Measurements from ENCODE around the gene NFKBIZ.
A peak's percentile ranks its signal among the peaks of the same experiment; 100 is the strongest.

Gene NFKBIZ

DNA sequence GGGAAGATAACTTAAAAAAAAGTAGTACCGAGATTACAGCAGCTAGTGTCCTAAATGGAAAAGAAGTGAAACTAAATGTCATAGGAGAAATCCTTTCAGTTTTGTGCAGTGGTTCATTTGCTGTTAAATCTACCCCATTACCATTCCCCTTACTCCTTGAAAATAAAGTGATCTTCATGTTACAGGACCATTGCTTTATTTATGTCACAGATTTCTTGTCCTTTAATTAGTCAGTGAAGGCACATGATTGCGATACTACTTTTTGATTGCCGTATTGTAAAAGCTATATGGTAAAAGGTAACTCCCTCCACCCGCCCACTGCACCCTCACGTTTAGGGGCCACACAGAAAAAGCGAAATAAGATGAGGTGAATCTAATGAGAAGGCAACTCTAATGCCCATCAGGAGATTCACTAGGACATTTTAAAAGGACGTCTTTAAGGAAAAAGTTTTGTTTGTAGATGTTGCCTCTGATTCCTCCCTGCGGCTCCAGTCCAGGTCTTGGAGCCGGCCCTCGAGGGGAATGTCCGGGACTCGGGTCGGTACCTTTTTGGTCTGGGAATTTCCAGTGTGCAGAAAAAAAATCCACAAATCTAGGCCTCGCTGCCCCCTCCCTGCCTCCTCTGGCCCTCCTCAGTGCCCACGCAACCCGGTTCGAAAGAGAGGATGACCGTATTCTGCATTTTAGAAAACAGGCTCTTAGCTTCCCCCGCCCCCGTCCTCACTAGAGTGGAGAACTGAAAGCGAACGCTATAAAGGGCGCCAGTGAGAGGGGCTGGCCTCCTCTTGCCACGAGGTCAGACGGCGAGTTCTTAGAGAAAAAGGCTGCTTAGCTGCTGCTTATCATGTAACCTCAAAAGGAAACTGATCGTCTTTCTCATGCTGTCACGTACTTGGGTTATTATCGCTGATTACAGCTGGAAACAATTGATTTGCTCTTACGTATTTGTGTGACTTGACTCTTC lies 21.8 kb upstream of the NFKBIZ start:
- peak; percentile 52 for DNase-seq (ENCODE audit: low spot score)

DNA sequence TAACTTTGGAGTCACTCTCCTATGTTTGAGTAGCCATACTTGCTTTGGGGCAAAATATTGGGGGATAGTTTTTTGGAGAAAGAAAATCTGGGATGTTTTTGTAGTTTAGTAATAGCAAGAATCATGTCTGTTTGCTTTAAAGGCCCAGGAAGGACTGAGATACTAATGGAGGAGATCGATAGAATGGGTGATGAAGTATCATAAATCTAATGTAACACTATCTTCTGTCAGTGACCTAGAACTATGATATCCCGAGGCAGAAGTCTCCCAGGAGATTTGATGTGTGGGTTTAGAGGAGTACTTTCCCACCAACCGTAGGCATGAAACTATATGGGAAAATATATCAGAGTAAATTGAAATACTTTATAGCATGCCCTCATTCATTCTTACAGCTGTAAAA lies 21.0 kb upstream of the NFKBIZ start:
- DNase-seq (ENCODE audit: low spot score): no peak

DNA sequence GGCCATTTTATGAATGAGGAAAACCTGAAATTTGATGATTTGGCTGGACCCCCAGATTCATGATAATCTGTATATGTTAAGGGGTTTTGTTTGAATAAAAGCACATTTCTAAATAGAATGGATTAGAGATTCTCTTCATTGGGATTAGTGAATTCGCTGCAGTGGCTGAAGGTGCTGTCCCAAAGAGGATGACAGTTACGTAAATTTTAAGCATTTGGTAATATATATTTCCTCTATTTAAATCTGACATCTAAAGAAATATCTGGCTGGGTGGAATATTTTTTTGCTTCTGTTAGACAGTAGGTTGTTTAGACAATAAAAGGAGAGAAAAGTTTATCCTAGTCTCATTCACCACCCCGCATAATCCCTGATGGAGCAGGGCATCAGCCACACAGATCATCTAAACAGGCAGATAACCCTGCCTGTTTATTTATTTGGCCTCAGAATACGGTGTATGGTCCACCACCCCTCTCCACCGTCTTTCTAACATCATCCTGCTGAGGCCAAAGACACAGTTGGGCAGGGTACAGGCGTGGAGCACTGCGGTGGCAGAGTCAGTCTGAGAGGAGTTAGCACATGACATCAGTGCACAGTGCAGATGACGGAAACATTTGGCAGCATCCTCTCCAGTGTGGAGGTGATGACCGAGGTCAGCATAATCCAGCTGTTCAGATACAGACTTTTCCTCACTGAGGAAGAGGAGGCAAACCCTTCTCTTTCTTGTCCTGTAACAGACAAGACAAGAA lies 20.4 kb upstream of the NFKBIZ start:
- no peak for DNase-seq (ENCODE audit: low spot score)

DNA sequence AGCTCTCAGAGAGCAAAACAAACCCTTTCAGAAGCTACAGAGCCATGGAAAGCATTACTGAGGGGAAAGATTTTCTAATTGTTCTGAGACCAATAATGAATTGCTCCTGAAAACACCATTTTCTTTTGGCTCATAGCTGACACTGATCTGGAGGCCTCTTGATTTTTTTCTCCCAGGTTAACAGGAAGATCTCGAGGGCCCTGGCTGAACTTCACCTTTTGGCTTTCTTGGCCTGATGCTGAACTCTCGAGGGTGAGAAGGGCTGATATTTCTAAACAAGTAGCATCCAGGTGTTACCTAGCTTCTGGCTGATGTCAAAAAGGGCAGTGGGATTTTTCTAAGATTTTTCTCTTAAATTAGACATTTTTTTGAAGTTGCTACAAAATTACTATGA lies 19.9 kb upstream of the NFKBIZ start:
- DNase-seq (ENCODE audit: low spot score): no peak

DNA sequence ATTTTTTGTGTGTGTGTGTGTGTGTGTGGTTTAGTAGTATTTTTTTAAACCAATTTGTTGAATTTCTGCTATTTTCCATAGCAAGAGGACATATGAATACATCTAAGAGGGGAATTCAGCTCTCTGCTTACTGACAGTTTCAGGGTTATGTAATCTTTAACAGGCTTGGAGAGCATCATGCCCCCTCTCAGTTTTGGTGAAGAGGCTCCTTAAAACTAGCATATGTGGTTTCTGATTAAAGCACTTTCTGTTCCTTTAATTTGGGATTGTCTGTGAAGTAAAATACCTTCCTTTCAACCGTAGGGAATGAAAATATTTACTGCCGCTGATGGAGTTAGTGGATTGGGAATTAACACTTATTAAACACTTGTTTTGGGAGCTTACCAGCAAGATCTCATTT lies 19.4 kb upstream of the NFKBIZ start:
- DNase-seq (ENCODE audit: low spot score): no peak

DNA sequence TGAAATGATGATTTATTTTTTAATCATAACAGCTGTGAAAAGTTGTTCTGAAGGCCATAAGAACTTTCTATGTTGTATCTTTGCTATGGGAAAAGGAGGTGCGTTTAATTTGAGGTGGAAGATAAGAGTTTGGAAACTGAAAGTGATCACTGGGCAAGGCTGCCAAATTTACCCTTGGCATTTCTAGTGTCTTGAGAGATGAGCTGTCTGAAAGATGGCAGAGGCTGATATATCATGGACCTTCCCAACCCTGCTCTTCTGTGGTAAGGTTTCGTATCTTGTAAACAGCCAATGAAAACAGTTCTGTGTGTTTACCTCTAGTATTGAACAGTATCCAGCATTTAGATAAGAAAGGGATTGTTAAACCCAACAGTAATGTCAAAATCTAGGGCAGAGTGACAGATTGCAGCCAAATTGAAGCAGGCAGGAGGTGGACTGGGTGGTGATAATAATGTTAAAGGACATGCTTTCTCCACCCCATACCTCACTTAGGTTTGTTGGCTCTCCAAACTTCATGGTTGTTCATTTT lies 15.8 kb upstream of the NFKBIZ start:
- DNase-seq (ENCODE audit: low spot score): no peak

DNA sequence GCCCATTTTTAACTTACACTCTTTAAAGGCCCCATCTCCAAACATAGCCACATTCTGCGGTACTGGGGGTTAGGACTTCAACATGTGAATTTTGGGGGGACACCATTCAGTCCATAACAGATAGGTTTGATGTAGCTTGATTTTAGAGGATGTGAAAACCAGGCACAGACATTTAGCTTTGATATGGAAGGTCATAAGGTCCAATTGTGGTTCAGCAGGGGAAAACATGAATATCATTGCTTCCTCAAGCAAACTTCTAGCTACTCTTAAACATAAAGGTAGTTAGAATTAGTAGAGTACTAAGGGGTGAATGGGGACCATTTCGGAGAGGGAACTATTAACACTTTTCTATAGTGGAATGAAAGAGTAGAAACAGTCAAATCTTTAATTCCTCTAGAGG lies 13.6 kb upstream of the NFKBIZ start:
- DNase-seq (ENCODE audit: low spot score): no peak

DNA sequence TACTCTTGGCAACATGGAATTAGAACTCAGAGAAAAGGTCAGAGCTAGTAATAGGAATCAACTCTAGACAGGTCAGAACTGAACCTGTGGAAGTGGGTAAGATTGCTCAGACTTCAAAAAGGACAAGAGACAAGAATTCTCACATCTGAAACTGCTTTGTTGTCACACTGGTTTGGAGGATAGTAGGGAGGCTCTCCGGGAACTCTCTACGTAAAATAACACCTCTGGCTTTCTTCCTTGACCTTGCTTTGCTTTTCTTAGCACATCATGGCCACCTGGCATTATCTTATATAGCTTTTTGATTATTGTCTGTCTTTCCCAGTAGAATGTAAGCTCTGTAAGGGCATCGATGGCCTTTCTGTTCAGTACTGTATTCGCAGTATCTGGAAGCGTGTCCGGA lies 13.2 kb upstream of the NFKBIZ start:
- no peak for DNase-seq (ENCODE audit: low spot score)

DNA sequence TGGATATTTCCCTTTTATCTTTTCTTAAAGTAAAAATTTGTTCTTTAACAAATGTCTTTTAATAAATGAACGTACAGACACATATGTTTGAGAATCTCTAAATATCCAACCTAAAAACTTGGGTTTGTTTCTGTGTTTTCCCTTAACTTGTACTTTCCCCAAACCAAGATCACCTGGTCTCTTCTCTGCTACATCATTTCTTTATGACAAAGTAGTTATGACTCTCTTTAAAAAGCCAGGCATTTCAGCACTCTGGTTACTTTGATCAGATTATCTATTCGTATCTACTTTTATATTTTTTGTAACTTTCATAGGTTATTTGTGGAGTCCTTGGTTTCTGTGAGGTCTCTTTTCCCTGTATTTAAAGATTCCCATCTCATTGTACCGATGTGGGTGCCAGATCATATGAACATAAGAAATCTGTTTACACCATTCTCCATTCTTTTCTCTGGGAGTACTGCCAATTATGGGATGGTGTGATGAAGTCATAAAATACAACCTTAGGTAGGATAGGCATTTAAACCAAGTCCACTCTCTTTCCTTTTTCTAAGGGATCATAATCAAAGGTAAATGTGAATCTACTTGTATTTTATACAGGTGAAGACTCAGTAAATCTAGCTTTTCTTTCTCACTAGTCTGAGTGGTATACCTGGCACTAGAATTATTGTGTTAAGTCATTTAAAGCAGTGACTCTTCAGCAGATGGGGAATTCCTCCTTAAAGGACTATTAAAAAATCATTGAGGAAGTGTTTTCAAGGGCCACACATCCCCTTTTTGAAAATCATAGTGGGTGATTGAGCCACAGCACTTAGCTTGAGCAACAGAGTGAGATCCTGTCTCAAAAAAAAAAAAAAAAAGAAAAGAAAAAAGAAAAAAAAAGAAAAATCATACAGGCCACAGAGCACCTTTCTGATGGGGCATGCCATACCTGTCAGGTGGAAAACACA lies 12.4 kb upstream of the NFKBIZ start:
- no peak for DNase-seq (ENCODE audit: low spot score)

DNA sequence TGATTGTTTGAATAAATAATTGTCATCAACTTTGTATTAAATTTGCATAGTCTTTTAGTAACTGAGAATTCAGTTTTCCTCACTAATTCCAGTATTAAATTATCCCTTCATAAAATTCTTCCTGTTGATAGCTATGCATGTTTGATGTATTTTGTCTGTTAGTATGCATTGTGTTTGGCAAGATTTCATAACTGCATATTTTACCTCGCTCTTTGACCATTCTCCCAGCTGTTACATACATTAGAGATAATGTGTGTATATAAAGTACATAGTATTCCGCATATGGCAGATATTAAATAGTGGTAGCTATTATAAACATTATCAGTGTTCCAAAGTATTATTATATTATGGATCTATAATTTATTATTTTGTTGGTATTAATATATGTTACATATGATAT lies 10.6 kb upstream of the NFKBIZ start:
- no peak for DNase-seq (ENCODE audit: low spot score)

DNA sequence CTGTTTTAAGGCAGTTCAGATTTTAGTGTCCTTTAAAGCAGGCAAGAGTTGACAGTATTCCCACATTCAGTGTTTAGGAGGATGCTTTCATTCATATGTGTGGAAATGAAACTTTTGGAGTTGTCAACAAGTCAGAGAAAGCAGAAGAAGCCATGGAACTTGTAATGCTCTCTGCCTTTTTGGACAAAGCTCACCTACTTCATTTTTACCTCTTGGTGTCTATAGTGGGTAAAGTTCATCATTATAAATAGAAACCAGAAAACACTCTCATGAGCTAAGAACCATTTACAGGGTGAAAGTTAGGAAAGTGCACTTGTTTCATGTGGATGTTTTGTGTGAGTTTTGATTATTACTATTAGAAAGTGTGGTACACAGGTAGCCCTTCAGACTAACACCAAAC lies 9.2 kb upstream of the NFKBIZ start:
- no peak for DNase-seq (ENCODE audit: low spot score)

DNA sequence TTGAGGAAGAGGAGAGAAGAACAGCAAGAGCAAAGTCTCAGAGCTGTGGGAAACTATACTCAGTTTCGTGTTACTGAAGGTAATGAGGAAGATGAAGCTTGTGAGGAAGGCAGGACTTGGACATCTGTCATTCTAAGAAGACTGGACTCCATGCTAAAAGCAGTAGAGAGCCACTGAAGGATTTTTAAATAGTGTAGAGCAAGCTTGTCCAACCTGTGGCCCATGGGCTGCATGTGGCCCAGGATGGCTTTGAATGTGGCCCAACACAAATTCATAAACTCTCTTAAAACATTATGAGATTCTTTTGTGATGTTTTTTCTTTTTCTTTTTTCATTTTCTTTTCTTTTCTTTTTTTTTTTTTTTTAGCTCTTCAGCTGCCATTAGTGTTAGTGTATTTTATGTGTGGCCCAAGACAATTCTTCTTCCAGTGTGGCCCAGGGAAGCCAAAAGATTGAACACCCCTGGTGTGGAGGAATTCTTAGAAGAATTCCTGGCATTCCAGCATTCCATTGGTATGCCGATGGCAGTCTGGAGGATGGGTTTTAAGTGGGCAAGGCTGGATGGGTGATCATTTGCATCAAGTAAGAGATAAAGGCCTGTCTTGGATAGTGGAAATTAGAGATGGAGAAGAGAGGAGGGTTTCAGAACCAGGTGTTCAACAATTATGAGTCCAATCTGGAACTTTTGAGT lies 6.9 kb upstream of the NFKBIZ start:
- DNase-seq (ENCODE audit: low spot score): no peak

DNA sequence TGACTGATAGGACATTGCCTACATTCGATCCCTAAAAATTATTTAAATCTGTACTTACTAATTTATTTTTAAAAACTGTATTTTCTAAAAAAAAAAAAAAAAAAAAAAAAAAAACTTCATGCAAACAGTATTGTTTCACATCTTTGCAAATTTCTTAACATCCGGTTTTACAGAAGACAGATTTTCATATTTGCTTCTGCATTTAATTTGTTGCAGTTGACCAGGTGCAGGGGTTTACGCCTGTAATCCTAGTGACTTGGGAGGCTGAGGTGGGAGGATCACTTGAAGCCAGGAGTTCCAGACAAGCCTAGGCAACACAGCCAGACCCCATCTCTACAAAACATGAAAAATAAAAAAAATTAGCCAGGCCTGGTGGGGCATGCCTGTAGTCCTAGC lies 6.4 kb upstream of the NFKBIZ start:
- no peak for DNase-seq (ENCODE audit: low spot score)

DNA sequence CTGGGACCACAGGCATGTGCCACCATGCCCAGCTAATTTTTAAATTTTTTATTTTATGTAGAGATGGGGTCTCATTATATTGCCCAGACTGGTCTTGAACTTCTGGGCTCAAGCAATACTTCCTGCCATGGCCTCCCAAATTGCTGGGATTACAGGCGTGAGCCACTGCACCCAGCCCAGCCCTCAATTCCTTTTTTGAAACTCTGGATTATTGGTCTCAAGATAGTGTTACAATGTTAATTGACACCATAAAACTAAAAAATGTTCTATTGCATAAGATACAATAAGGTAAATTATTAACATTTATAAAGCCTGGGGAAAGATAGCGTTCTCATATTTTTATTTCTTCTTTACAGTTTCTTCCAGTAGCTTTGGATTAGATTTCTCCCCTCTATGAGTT lies 3.9 kb upstream of the NFKBIZ start:
- DNase-seq (ENCODE audit: low spot score): no peak

DNA sequence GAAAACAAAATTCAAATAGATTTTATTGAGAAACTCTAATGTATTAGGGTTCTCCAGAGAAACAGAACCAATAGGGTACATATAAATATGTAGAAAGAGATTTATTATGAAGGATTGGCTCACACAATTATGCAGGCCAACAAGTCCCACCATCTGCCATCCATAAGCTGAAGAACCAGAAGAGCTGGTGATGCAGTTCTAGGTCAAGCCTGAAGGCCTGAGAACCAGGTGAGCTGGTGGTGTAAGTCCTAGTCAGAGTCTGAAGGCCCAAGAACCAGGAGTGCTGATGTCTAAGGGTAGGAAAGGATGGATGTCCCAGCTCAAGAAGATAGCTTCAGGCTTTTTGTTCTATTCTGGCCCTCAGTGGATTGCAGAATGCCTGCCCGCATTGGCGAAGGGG lies 2.6 kb upstream of the NFKBIZ start:
- no peak for DNase-seq (ENCODE audit: low spot score)

DNA sequence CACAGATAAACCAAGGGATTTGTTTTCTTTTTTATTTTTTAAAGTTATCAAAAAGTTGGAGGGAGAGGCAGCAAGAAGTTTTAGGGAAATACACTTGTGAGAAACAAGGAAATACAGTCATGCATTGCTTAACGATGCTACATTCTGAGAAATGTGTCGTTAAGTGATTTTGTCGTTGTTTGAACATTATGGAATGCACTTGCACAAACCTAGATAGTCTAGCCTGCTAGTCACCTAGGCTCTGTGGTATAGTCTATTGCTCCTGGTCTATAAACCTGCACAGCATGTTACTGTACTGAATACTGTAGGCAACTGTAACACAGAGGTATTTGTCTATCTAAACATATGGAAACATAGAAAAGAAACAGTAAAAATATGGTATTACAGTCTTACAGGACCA lies 2.0 kb upstream of the NFKBIZ start:
- DNase-seq (ENCODE audit: low spot score): no peak

DNA sequence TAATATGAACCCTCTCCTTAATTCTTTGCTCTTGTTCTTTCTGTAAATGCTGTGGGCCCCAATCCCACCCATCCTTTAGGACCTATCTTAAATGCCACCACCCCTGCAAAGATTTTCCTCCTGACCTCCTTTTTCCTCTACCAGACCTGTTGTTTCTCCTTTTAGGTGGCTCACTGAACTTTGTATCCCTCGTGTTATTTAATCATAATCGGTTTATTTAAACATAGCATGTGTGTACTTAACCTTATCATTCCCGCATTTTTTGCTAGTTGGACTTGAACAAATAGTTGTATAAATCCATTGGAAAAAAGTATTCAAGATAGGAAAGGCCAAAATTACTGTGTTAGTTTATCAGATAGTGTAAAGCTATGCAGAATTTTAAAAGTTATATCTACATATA lies 988 bp upstream of the NFKBIZ start:
- peak; percentile 71 for DNase-seq (ENCODE audit: low spot score)

DNA sequence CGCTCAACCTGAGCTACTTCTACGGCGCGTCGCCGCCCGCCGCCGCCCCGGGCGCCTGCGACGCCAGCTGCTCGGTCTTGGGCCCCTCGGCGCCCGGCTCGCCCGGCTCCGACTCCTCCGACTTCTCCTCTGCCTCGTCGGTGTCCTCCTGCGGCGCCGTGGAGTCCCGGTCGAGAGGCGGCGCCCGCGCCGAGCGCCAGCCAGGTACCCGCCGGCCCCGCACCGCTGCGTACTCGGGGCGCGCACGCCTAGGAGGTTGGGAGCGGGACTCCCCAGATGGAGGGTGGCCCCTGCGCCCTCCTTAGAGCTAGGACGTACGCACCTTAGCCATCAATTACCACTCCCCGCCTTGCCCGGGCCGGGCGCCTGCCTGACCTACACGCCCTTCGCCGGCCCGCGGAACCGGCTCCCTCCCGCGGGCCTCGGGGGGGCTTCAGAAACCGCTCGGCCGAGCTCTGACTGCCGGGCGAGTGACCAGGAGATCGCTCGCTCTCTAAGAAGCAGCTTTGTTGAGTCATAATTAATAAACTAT lies 466 bp downstream of the NFKBIZ start:
- DNase-seq (ENCODE audit: low spot score): no peak

DNA sequence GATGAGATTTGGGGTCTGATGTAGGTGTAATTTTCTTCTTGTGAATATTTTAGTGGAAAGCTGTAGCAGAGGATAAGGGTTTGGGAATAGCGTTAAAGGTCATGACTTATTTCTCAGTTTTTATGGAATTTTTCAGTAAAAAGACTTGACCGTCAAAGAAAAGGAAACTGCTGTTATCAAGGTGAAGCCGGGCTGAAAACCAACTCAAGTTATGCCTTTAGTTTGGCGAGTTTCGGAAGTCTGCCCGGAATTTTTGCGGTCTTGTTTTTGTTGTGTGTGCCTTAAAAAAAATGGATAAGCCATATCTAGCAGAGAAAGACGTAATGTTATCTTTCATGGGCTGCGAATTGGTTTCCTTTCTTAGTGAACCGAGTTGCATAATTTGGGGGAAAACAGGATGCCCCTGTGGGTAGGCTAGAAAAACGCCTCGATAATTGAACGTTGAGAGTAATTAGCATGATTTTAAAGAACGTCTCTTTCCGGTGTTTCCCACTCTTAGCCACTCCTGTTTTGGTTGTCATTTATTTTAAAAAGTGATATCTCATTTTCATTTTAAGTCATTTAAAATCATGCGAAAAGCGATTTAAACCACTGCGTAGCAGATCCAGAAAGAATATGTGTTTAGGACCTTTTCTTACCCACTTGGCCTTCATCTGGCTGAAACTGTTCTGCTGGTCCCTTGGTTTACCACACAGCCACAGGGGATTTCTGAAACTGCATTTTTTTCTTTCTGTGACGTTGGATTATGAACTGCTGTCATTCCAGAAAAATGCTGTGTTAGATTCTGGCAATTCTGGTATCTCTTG lies 1.1 kb downstream of the NFKBIZ start:
- no peak for DNase-seq (ENCODE audit: low spot score)

DNA sequence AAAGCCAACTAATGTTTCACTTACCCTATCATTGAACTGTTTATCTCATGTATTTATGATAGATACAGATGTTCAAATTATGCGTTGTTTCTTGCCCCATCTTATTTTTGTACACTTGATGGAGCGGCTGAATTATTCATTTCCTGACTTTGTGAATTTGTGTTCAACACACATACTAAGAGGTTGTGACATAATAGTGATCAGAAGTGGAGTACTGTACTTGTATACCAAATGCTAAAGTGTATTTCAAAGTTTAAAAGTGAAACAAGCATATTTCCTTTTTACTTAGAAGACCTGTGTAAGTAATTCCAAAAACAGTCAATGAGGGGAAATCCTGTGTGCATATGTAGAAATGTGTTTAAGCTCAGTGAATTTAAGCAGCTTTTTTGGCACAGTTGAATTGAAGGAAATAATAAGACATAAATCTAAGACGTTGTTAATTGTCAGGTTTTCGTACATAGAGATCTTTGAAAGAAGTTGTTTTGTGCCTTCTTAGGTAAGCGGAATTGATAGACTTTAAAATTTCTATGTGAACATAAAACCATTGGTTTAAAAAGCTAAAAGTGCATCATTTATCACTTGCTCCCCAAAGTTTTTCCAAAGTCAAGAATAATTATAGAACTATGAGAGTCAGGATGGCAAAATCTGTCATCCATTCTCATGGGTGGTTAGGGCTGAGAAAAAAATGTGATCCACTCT lies 1.9 kb downstream of the NFKBIZ start:
- no peak for DNase-seq (ENCODE audit: low spot score)
